NCI-H2227 (cell line): ENCODE results near the gene EXOC3L2.

Source experiments
- DNase-seq: peaks from one replicate; lab custom pipeline; 2025; ENCODE audit not compliant: unreplicated experiment; lab: John Stamatoyannopoulos, UW

Gene EXOC3L2

GRCh38 chr19:45222724-45223123, 22.5 kb downstream of the EXOC3L2 start:
- DNase-seq = no peak

DNA sequence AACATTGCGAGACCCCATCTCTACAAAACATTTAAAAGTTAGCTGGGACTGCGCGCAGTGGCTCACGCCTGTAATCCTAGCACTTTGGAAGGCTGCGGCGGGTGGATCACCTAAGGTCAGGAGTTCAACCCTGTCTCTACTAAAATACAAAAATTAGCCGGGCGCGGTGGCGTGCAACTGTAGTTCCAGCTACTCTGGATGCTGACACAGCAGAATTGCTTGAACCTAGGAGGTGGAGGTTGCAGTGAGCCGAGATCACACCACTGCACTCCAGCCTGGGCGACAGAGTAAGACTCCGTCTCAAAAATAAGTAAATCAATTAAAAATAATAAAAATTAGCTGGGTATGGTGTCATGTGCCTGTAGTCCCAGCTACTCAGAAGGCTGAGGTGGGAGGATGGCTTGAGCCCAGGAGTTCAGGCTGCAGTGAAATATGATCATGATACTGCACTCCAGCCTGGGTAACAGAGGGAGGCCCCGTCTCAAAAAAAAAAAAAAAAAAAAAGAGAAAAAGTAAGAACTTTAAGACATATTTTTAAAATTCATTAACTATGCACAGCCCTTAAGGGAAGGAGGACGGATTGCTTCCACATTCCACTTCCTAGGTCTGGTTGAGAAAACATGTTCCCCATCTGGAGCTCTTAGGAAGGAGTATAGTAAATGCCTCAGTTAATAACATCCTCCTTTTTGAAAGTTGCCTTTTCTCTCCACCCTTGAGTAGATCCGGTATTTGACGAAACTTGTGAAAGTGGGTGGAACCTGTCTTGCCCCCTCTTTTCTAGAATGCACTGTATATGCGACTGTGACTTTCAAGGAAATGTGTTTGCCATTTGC, 26.1 kb downstream of the EXOC3L2 start:
- DNase-seq = no peak

DNA sequence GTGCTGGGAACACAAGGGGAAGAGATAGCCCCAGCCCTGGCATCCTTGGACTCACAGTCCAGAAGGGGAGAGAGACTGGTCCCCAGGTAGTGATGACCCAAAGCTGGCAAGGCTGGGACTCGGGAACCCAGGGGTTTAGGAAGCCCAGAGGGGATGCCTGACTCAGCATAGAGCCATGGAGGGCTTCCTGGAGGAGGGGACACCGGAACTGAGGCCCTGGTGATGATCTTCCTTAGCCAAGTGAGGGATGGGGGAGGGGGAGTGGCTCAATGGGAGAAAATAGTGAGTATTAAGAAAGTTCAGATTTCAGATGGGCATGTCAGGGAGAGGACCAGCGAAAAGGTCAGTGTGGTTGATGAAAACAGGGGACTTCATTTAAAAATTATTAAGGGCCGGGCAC, 26.8 kb downstream of the EXOC3L2 start:
- no peak for DNase-seq

DNA sequence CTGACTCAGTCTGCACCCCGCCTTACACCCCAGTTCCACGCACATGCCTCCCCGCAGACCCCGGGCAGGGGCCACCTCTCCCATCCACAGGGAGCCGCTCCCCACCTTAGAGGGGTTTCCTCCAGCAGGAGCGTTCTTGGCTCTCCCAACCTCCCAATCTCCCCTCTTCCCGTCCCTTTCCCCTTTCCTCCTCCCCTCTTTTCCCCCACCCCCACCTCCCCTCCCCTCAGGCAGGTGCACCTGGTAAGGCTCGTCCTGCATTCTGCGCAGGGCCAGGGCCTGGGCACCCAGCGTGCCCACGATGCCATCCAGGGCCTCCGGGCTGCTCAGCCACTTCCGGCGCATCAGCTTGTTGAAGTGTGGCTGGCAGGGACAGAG, 27.3 kb downstream of the EXOC3L2 start:
- no peak for DNase-seq

- peak; percentile 1 for DNase-seq
Observed at GRCh38 chr19:45217193-45217956, 27.8 kb downstream of the EXOC3L2 start.

DNA sequence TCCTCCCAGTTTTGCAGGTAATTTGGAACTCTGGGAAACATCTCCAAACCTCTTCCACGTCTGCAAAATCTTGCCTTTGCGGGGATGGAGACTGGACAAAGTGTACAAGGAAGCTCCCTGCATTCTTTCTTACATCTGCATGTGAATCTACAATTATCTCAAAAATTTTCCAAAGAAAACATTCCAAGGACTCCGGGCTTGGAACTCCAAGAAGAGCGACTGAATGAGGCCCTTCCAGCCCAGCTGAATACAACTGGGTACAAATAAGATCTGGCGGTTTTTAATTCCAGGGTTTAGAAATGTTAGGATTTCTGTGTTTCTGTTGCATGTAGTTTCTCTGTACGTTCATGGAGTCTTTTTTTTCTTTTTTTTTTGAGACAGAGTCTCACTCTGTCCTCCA, 28.5 kb downstream of the EXOC3L2 start:
- no peak for DNase-seq

DNA sequence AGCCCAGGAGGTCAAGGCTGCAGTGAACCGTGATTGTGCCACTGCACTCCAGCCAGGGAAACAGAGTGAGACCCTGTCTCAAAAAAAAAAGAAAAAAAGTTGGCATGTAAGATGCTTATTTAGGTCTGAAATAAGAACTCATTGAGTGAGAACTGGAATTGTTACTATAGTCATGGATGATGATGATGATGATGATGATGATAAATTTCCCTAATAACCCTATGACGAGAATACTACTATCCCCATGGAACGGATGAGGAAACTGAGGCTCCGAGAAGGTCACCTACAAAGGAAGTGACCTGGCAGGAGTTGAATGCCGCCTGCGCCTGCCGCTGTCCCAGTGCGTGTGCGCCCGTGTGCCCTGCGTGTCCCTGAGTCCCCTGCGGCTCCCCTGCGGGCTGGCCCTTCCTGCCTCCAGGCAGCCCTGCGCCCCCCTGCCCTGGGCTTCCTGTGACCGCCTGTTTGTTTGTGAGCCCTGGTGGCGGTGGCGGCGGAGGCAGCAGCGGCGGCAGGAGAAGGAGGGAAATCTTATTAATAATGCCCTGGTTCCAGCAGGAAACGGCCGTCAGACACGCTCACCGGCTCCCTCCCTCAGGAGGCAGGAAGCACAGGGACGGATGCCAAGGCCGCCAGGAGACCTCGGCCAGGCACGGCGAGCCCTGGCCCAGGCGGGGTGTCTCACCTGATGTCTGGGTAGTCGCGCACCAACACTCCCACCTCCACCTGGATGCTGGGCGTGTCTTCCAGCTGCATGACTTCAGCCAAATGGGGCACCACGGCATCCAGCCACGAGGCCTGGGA, 29.6 kb downstream of the EXOC3L2 start:
- DNase-seq = peak; percentile 6

DNA sequence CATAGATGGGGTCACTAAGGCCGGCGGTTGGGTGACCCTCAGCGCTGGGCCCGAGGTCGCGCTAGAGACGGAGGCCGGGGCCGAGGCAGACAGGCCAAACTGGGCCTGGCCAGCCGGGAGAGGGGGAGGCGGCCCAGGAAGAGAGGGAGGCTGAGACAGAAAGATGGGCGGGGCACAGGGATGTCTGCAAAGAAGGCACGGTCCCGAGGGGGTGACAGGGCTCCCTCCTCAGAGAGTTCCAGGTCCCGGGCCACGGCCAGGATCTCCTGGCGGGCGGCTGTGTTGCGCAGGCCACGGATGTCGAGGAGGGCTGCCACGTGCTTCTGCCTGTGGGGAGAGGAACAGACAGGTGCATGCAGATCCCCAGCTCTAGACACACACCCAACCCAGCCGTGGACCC, 32.2 kb downstream of the EXOC3L2 start:
- no peak for DNase-seq

- no peak for DNase-seq
Observed at GRCh38 chr19:45211751-45212381, 33.3 kb downstream of the EXOC3L2 start.

- DNase-seq = no peak
Observed at GRCh38 chr19:45206328-45206727, 38.9 kb downstream of the EXOC3L2 start.

- DNase-seq = no peak
Observed at GRCh38 chr19:45205810-45206209, 39.4 kb downstream of the EXOC3L2 start.

DNA sequence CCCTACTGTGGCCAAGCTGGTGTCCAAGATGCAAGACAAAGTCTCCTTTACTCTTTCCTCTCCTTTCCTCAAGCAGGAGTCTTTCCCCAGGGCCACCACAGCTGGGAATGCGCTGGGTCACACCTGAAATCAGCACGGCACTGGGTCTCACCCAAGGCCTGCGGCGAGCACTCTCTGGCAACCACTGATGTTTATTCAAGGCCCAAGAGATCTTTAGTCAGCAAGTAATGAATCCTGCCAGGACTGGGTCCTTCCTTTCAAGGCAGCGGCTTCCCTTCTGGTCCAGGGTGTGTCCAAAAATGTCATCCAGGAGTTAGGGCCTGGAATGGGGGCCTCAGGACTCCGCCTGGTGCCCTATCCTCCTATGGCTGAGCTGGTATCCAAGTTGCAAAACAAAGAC, 42.6 kb downstream of the EXOC3L2 start:
- no peak for DNase-seq

- DNase-seq = peak; percentile 10
Observed at GRCh38 chr19:45200568-45200967, 44.6 kb downstream of the EXOC3L2 start.

DNA sequence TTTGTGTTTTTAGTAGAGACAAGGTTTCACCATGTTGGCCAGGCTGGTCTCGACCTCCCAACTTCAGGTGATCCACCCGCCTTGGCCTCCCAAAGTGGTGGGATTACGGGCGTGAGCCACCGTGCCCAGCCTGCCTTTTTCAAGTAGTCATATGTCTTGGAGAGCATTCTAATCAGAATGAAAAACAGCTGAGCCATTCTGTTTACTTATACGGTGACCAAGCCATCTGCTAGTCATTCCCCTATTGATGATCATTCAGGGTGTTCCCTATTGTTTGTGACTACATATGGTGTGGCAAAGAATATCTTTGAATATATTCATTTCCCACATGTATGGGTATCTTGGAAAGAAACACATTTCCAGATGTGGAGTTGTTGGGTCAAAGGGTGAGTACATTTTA, 49.4 kb downstream of the EXOC3L2 start:
- DNase-seq = no peak

DNA sequence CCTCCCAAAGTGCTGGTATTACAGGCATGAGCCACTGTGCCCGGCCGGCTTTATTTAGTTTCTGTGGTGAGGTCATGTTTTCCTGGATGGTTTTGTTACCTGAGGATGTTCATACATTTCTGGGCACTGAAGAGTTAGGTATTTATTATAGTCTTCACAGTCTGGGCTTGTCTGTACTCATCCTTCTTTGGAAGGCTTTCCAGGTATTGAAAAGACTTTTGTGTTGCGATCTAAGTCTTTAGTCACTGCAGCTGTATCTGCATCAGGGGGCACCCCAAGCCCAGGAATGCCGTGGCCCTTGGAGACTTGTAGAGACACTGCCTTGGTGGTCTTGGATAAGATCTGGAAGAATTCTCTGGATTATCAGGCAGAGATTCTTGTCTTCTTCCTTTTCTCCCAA, 53.8 kb downstream of the EXOC3L2 start:
- no peak for DNase-seq

DNA sequence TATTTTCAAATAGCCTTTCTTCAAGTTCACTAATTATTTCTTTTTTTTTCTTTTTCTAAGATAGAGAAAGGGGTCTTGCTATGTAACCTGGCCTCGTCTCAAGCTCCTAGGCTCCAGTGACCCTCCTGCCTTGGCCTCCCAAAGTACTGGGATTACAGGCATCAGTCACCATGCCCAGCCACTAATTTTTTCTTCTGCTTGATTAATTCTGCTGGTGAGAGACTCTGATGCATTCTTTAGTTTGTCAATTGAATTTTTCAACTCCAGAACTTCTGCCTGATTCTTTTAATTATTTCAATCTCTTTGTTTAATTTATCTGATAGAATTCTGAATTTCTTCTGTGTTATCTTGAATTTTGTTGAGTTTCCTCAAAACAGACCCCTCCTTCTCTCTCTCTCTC, 55.2 kb downstream of the EXOC3L2 start:
- no peak for DNase-seq

DNA sequence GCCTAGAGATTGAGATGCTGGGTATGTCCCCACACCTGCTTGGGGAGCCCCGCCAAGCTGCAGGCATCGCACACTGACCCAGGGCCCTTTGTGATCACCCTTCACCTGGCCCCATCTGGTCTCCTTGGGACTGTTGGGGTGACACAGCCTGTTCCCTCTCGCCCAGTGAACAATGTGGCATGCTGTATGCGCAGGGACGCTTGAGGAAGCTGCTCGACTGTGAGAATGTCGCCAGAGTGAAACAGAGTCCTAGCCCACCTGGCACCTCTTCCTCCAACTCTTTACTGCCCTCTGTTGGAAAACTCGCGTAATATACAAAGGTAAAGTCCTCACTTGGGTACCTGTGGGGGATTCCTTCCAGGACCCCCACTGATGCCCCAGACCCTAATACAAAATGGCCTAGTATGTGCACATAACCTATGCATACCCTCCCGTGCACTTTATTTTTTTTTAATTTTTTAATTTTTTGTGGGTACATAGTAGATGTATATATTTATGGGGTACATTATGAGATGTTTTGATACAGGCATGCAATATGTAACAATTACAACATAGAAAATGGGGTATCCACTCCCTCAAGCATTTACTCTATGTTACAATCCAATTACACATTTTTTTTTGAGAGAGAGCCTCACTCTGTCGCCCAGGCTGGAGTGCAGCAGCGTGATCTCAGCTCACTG, 57.6 kb downstream of the EXOC3L2 start:
- DNase-seq = peak; percentile 43

DNA sequence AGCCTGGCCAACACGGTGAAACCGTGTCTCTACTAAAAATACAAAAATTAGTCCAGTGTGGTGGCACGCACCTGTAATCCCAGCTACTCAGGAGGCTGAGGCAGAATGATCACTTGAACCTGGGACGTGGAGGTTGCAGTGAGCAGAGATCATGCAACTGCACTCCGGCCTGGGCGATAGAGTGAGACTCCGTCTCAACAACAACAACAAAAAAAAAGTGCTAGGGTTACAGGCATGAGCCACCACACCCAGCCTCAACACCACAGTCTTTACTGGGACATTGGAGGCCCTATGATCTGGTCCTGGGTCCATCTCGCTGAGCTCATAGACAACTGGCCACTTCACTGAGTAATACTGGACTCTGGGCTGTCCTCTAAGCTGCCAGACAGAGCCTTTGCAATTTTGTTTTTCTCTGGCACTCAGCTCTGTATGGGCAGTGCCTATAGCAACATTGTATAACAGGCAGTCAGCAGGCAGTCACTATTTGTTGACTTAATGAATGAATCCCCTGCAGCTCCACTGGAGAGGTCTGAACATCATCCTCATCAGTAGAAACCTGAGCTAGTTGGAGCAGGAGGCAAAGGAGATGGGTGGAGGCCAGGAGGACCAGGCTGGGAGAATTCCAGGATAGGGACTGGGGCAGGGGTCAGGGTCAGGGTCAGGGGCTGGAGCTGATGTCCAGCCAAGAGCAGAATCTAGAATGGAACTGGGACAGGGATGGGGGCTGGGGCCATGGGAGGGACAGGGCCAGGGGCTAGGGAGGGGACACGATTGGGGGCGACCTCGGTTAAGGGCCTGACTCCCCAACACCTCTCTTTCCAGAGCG, 58.5 kb downstream of the EXOC3L2 start:
- DNase-seq = no peak

DNA sequence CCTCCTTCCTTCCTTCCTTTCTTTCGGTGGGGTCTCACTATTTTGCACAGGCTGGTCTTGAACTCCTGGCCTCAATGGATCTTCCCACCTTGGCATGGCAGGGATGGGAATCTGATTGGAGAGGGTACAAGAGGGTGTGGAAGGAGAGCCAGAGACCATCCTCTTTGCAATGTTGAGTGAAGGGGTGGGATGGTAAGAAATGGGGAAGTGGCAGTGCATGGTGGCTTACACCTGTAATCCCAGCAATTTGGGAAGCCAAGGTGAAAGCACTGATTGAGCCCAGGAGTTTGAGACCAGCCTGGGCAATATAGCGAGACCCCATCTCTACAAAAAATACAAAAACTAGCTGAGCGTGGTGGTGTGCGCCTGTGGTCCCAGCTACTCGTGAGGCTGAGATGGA, 61.1 kb downstream of the EXOC3L2 start:
- no peak for DNase-seq

- no peak for DNase-seq
Observed at GRCh38 chr19:45182758-45183157, 62.4 kb downstream of the EXOC3L2 start.
